HL-60 (cell line): ENCODE measurements around the gene TNNI2.
"Not testable (repeated sequence)": the region's sequence is repeated elsewhere in the genome, so short reads cannot be mapped to it uniquely, and the experiment has no call there.

Experiments
- DNase-seq, 2 experiments: peaks; one replicate each; pipeline ENCODE4 v3.0.0-alpha.2; 2010 to 2020; ENCODE audit warnings: low read depth in 1 of 2, low spot score in 1 of 2
- H3K27ac ChIP-seq: fragments of 250-450 bp; sonication (Bioruptor Pico); replicated peaks from 2 replicates; pipeline ENCODE4 v1.5.1; 2020; ENCODE audit warnings: mild to moderate bottlenecking, moderate library complexity
- H3K27me3 ChIP-seq: fragments of 250-450 bp; sonication (Bioruptor Pico); 2 replicates; pipeline ENCODE4 v1.5.1; 2021; ENCODE audit warnings: mild to moderate bottlenecking, moderate library complexity; ENCODE audit not compliant: insufficient read depth, poor library complexity, severe bottlenecking
- H3K4me3 ChIP-seq: replicated peaks from 2 replicates; pipeline ENCODE4 v1.5.1; 2011; ENCODE audit warnings: mild to moderate bottlenecking, control low read depth, low read length; ENCODE audit not compliant: insufficient read depth
- CTCF ChIP-seq: IDR thresholded peaks from one replicate; pipeline ENCODE4 v1.5.1; 2011; ENCODE audit warnings: low read length, control low read depth, inconsistent platforms; ENCODE audit not compliant: insufficient read depth
- GABPA ChIP-seq: IDR thresholded peaks from 2 replicates; pipeline ENCODE4 v1.6.1; 2012; ENCODE audit warnings: low read depth
- POLR2AphosphoS5 ChIP-seq: IDR thresholded peaks from 2 replicates; pipeline ENCODE4 v1.6.1; 2012; ENCODE audit warnings: low read depth
- REST ChIP-seq: IDR thresholded peaks from 2 replicates; pipeline ENCODE4 v1.6.1; 2012; ENCODE audit warnings: low read depth; ENCODE audit not compliant: insufficient replicate concordance
- SPI1 ChIP-seq: IDR thresholded peaks from 2 replicates; pipeline ENCODE4 v1.6.1; 2012; ENCODE audit warnings: low read depth, mild to moderate bottlenecking, borderline replicate concordance

TNNI2 gene

GRCh38 chr11:1872267-1872985 is 33.6 kb downstream of the TNNI2 start:
- no peak overlapping the region for H3K27ac ChIP-seq
- H3K27me3 ChIP-seq, result no peaks in the 10 kb centered on the region
- no peak for DNase-seq
- TF ChIP-seq REST (no peak), POLR2AphosphoS5 (no peak), GABPA (no peak), SPI1 (no peak), CTCF (no peak)
- H3K4me3 ChIP-seq, result no peak overlapping the region

- no peaks in the 10 kb centered on the region for H3K27me3 ChIP-seq
- TF ChIP-seq REST (no peak), POLR2AphosphoS5 (no peak), CTCF (no peak), SPI1 (no peak)
- no peak overlapping the region for H3K4me3 ChIP-seq
- DNase-seq, result no peak
- H3K27ac ChIP-seq, result no peak overlapping the region
These were observed 34.4 kb downstream of the TNNI2 start for GRCh38 chr11:1873048-1873812.

GRCh38 chr11:1873813-1874150 is 35.0 kb downstream of the TNNI2 start:
- not testable (repeated sequence) for H3K27me3 ChIP-seq, H3K27ac ChIP-seq, H3K4me3 ChIP-seq, DNase-seq

- H3K27me3 ChIP-seq, H3K27ac ChIP-seq, H3K4me3 ChIP-seq, DNase-seq: not testable (repeated sequence)
These were observed 35.8 kb downstream of the TNNI2 start for GRCh38 chr11:1874441-1875092.
